ENCODE data around the gene RPS6KA6.

Gene RPS6KA6

DNA sequence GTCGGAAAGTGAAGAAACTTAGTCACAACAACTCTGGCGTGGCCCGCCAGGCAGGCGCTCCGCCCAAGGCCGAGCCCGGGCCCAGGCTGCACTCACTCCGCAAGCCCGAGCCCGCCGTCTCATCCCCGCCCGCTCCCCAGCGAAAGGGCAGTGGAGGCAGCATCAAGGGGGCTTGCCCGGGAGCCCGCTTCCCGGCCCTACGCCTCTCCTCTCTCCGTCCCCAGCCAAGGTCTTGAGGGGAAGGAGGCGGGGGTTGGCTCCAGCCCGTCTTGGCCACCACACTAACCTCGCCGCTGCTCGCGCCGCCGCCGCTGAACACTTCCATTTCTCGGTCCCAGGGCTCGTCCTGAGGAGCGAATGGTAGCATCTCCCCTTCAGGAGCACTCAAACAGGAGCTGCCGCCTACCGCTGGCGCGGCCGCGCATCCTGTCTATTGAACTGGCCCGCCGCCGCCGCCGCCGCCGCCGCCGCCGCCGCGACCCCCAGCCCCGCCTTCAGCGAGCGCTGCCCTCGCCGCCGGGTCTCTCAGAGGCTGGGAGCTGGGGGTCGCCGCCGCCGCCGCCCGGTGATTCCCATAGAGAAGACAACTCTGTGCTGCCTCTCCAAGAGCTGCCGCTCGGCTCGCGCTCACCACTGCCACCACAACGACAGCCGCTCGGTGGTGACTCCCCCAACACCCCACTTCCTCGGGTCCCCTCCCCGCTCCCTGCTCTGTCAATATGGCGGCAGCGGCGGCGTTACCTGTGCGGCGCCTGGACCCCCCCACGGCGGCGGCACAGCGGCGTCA, at the start of gene RPS6KA6:
TSS of gene RPS6KA6 (minus strand) at position 667 of the 787 bp plus-strand sequence. CDS start at position 367, 300 bp downstream.
- DNase-seq, result no peak

DNA sequence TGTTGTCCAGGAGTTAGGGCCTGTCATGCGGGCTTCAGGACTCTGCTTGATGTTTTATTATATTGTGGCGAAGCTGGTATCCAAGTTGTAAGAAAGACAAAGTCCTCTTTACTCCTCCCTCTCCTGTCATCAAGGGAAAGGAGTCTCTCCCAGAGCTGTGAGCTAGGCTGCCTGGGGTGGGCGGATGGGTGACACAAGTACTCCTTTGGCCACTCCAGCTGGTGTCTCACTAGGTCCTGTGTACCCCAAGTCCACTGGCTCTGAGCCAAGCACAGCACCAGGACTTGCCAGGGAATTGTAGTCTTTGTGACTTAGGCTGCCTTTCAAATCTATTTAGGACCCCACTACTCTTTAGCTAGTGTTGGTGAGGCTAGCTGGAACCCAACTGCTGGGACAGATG, 36.7 kb upstream of the RPS6KA6 start:
- DNase-seq, result no peak

DNA sequence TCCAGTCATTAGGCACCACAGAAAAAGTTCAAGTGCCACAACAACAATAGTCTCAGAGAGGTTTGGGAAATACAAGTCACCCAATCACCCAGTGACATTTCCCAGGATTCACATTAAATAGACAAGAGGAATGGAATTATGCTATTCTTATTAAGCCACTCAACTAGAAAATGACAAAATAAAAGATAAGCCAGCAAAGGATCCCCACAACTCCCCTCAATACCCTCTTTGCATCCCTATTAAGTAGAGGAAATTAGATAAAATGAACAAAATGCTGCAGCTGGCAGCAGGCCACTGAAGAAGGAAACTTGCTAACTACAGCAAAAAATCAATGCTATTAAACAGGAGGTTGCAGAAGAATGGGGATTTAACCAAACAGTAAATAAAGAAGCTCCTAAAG, 35.3 kb upstream of the RPS6KA6 start:
- DNase-seq, result no peak

DNA sequence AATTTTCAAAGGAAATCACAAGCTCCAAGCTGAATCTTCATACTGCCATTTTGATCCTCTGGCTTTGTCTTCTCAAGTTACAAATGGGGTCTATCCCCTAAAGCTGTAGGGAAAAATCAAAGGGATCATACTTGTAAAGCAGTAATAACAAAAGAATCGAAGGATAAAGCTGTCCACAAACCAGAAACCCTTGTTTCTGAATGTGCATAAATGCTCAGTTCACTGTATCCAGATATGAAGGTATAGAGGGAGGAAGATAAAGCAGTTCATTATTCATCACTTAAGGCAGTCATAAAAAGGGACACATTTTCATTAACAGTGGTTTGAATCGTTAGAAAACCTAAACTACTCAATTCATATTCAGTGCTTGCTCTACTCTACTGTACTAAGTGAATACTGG, 33.2 kb upstream of the RPS6KA6 start:
- DNase-seq, result no peak

DNA sequence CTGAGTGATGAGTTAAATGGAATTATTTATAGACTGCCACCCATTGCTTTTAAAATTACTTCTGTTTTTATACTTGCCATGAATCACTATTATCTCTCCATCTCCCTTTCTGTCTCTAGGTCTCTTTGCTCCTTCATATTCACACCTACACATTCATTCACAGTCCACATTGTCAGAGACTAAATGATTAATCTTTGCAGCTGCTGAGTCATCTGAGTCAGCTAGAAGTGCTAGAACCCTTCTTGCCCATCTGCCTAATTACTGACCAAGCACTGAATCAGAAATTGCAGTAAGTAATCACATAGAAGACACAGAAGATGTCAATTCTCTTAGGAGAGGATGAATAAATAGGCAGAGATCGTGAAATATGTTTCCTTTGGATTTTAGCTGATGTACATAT, 31.6 kb upstream of the RPS6KA6 start:
- no peak for DNase-seq

DNA sequence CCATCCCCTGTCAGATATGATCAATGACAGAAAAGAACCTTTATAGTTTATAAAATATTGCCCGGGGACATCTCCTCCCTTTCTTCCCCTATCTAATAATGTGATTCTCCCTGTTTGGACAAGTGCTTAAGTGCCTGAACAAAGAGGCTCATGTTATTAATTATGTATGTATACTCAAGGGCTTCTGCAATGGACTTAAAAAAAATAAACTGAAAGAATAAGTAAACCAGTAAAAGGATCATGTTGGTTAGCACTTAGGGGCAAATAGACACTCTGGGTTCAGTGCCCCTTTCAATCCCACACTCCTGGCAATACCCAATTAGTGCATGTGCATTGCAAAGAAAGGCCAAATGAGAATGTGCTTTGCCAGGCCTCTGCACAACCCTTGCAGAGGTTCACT, 30.7 kb upstream of the RPS6KA6 start:
- DNase-seq, result no peak

DNA sequence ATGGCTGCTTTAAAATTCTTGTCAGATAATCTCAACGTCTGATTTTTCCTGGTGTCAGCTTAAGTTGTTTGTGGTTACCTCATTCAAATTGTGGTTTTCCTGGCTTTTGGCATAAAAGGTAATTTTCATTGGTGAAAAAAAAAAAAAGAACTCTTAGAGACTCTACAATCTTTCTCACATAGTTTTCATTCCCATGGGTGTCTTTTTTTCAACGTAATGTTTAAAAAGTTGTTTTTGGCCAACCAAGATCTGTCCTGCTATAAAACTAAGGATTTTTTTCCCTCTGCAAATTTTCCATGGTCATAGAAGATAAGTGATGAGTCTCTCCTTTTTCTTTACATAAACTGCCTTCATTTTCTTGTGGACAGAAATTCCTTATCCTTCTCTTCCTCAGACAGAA, 28.9 kb upstream of the RPS6KA6 start:
- DNase-seq, result no peak

DNA sequence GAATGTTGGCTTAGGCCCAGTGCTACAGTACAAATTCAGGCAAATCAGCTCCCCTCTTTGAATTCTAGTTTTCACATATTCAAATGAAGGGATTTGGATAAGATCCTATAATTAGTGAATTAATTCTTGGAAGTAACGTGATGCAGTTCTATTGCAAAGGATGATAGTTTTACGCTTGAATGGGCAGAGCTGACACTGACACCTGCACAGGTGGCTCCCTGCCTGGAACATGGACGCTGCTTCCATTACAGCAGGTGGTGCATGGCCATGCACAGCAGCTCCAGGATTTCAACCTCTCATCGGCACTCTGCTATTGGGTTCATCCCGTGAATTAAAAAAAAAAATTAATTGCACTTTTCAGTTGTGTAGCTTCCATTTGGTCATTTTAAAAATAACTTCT, 28.4 kb upstream of the RPS6KA6 start:
- no peak for DNase-seq

DNA sequence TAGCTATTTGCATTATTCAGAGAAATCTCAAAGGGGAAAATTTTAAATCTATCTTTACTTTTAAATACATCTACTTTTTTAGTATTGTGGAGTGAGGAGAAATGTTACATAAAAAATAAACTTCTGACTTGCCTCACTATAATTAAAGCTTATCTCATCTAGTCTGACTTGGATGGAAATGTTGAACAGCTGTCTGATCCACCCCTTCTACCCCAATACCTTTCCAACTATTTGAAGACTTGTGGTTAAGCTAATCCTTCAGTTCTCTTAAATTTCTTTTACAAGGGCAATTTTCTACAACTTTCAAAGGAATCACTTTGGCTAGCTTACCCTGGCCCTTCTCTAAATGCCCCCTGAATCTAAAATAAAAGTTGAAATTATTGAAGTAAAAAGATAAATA, 17.3 kb upstream of the RPS6KA6 start:
- no peak for DNase-seq

DNA sequence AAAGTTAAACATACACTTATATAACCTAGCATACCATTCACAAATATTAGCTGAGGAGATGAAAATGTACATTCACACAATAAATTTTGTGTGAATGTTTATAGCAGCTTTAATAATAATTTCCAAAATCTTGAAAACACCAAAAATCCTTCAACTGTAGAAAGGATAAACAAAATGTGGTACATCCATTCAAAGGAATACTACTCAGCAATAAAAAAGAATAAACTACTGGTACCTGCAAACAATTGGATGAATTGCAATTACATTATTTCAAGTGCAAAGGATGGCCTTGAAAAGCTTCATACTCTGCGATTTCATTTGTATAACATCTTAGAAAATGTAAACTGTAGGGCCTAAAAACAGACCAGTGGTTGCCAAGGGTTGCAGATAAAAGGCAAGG, 11.7 kb upstream of the RPS6KA6 start:
- DNase-seq, result no peak

DNA sequence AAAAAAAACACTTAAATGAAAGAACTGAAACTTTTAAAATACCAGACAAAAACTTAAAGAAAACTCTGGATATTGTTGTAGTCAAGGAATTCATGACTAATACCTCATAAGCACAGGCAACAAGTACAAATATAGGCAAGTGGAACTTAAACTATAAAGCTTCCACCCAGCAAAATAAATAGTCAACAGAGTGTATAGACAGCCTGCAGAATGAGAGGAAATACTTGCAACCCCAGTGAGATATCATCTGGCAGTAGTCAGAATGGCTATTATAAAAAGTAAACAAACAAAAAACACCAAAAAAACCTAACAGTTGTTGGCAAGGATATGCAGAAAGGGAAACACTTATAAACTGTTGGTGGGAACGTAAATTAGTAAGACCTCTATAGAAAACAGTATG, 9.6 kb upstream of the RPS6KA6 start:
- no peak for DNase-seq

DNA sequence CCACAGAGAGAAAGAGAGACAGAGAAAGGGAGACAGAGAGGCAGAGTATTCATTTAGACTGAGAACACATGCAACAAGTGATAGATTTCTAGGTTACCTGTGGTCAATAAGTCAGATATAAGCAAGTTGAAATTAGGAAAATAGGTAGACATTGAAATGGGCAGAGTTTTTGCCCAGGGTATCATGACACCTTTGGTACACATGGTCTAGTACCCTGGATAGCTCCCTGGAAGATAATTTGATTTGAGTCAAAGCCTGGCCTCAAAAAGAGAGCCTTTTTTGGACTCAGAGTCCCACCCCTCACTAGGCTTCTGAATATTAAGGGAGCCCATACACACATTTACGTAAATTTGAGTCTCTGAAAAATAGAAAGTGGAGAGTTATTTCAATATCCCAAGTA, 4.0 kb upstream of the RPS6KA6 start:
- DNase-seq, result no peak

DNA sequence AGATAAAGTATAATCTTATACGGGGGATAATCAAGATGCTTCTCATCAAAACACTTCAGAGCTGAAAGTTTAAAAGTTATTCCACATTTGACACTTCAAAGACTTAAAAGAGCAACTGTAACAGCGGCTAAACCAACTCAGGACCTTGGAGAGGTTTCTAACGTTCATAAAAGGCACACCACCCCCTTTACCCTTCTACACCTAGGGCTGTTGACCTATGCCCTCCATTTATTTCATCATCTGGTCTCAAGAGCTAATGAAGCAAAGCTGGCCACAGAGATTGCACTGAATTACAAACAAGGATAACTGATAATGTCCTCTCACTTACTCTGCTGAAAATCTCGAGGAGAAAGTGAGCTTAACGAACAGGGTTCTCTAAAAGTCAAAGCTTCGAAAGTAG, 1.1 kb upstream of the RPS6KA6 start:
- no peak for DNase-seq

DNA sequence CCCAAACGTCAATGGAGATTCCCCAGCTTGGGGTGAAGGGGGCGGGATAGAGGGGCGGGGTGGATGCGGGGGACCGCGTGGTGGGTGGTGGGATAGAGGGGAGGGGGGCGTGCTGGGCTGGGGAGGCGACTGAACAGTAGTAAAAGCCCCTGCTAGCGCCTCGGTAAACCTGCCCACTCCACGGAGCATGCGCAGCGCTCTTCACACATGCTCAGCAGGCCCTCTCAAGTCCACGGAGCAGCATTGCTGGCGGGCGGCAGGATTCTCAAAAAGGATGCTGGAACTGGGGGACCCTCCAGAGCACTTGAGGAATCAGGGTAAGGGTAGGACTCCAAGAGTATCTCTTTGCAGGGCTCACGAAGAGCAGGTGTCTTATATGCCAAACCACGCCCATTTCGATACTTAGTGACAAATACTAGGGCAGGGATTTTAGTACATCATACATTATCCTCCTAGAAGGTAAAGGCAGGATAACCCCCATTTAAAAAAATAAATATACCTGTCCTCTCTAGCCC, 378 bp upstream of the RPS6KA6 start:
- DNase-seq, result peak; percentile 11 to 19

DNA sequence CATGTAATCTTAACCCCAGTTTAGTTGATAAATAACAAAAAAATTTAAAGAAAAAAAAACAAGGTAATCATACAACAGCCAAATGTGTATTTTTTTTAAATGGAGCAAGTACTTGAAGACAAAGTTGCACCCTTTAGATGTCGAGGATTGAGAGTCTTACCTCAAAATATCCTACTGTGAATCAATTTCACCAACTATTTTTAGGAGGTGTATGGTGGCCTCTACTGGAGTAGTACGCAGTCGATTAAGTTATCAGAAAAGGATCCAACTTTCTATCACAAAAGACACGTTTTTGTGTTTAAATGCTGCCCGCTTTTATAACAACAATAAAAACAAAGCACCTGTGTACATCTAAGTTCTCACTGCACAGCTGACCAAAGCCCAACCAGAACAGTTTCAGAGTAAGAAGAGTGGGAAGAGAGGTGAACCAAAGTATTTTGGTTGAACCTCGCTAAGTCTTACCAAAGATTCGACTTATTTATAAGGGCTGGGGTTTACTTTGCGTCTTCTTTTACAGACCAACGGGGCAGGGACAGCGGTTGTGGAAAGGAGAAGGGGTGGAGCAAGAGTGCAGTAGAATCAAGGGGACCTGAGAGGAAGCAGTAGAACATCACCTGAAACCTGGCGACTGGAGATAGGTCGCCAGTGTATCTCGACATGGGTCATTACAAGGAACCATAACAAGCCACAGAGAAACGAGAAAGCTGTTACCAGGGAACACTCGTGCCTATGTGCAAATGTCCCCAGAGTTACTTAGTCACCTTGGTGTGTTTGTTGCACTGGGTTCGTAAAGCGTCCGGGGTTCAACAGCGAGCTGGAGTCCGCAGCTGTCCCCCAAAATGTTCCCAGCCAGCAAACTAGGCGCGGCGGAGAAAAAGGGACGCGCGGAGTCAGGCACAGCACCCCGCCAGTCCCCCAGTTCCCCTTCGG, 1.1 kb downstream of the RPS6KA6 start:
- DNase-seq, result no peak

DNA sequence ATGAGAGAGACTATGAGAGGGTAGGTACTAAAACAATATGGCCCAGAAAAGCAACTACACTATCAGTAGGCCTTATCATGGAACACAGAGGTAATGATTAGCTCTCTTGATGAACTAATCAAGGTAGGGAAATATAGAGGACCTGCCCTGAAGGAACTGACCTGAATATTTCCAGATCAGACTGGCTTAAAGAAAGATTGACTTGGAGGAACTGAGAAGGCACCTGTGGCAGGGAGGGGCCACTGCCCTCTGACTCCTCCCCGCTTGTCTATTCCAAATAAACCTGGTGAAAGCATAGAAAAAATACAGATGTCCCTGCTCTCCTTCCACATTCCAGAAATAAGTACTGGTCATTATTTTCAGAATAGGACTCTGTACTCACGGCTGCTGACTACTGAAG, 5.5 kb downstream of the RPS6KA6 start:
- DNase-seq, result no peak

DNA sequence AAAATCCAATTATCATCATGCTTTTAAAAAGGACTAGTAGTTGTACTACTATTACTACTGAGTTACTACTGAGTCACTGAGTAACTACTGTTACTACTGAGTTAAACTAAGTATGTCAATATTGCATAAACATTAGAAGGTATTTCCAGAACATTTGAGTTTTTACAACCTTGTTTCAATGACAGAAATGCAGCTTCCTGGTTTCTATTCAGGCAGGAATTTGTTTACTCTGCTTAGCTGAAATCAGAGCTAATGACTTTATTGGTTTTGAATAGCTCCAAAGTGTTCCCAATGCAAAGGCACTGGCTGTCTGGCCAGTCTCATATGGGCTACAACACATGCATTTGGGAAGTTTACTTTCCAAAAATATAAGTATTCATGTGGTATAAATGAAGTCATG, 12.0 kb downstream of the RPS6KA6 start:
- no peak for DNase-seq

DNA sequence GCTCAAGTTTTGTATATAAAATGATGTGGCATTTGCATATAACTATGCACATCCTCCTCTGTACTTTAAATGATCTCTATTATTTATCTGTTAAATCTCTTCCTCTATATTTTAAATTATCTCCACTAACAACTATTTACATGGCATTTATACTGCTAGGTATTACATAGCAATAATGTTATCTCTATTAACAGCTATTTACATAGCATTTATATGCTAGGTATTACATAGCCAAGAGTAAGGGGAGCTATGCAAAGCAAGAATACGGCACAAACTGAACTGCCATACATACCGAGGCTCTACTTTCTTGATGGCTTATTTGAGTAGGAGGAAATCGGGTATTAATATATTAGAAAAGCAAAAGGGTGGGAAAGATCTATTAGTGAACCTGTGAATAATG, 12.7 kb downstream of the RPS6KA6 start:
- no peak for DNase-seq

DNA sequence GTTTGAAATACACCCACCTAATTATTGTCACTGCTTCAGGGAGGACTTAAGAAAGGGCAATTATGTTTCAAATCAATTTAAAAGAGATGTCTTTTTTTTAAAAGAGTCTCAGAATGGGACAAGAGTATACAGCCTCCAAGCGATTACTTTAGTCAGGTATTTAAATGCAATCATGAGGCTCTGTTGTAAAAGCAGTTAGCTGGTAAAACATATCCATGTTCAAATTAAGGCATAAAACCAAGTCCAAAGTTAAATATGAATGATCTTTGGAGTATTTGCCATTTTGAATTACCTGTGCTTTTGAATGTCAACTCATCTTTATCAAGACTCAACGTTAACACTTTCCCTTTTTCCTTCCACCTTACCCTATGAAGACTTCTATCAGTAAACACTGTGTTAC, 13.7 kb downstream of the RPS6KA6 start:
- no peak for DNase-seq

DNA sequence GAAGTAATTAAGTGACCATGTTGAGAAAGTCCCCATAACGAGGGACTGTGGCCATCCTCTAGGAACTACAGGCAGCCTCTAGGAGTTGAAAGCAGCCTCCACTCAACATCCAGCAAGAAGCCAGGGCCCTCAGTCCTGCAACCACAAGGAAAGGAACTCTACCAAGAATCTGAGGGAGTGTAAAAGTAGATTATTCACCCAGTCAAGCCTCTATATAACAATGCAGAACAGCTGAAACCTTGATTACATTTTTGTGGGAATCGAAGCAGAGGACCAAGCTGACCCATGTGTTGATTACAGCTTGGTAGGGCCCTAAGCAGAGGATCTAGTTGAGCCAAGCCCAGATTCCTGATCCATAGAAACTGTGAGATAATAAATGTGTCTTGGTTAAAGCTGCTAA, 17.1 kb downstream of the RPS6KA6 start:
- DNase-seq, result no peak

DNA sequence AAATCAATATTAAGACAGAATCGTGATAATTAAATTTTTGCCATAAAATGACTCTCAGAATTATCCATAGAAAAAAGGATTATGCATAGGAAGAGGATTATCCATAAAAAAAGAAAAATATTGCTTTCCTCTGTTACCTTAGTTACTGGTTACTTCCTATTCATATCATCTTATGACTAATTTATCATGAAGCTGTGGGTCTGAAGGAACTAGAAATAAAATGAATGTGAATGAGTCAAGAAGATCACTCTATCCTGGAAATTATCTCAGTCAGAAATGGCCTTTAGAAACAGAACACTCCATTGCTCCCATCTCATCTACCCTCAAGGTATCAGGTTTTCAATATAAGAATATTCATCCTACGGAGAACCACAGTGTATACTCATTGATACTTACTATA, 19.4 kb downstream of the RPS6KA6 start:
- no peak for DNase-seq

DNA sequence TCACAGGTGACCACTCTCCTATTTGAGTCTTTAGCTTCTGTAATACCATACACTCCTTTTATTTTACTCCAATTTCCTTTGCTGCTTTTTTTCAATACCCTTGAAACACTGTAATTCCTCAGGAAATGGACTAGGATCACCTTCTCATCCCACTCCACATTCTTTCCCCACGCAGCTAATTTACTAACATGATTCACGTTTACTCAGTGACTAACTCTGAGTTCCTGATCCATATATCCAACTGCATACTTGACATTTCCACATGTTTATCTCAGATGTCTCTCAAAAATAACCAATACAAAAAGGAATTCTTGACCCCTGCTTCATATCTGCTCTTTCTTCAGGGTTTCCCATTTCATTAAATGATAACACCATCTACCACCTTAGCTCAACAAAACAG, 19.9 kb downstream of the RPS6KA6 start:
- no peak for DNase-seq

DNA sequence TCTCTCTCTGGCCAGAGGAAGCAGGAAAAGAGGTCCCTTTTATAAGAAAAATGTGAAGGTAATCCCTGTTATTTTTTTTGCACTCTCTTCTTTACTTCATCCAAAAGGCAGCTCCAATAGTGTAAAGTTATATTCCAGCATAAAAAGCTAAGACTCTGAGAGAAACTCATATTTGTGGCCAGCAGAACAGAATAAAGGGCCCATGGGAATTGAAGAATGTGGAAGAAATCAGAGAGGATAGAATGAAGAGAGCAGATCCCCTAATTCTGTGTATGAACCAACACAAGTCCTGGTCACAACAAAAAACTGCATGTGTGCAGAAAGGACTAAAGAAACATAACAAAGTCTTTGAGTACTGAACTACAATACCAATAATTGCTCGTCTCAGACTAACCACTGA, 22.3 kb downstream of the RPS6KA6 start:
- DNase-seq, result no peak

DNA sequence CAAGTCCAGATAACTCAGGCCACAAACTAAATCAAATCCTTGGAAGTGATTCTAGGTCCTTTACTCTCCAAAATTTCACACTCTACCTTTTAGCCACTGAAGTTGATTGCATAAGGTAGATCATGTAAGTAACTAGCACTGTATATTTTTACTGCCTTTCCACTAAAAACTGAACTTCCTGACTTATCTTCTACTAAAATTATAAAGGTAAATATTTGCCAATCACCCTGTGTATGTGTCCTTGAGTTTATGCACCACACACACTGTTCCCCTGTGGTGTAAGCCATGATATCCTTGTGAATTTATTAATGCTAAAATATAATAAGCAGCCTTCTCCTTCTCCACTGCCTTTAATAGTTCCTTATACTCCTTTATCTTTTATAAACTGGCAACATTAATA, 25.6 kb downstream of the RPS6KA6 start:
- no peak for DNase-seq
